ENCODE measurements around the gene PTPRN2. TPM values are rescaled to one million over a fixed set of nuclear protein-coding genes. Genes with fewer than 3 reads are reported as not detected.

The PTPRN2 gene
- total and polyA plus RNA-seq, 9 of the 15 experiments (the other 6 are each of a cell fraction or from before 2014, with no cell fraction given): not detected

GRCh38 chr7:157976406-157976805, 611.2 kb downstream of the PTPRN2 start:
- Histone ChIP-seq H3K27me3 (ENCODE audit: control insufficient read depth in 2 of 2, insufficient read depth in 2 of 2, low read length in 2 of 2) (peaks cover 14 to 75% of the 10 kb centered on the region in 2 experiments; a peak in 4 of 5 replicates), H3K79me2 (ENCODE audit: control insufficient read depth, insufficient read depth, low read length) (no peaks in the 10 kb centered on the region), H3K9me1 (ENCODE audit: control insufficient read depth, insufficient read depth, low read length) (no peaks in the 10 kb centered on the region), H3K4me1 (replicated peaks in 1 of 2; ENCODE audit: control insufficient read depth in 2 of 2, insufficient read depth in 2 of 2, low read length in 2 of 2) (no peaks in the 10 kb centered on the region), H3K4me2 (ENCODE audit: insufficient read depth, low read length) (no peak overlapping the region), H4K20me1 (replicated peaks; ENCODE audit: control insufficient read depth, insufficient read depth, low read length) (0 out of 2 replicates have a peak, but pooled peaks cover 11% of the 10 kb centered on the region), H2AFZ (ENCODE audit: low read depth, low read length) (no peak overlapping the region), H3K9ac (ENCODE audit: insufficient read depth in 1 of 2, low read depth in 2 of 2, low read length in 2 of 2) (no peak overlapping the region), H3K9me3 (replicated peaks; ENCODE audit: control insufficient read depth, insufficient read depth, low read depth, low read length) (no peaks in the 10 kb centered on the region), H3K36me3 (ENCODE audit: control insufficient read depth, insufficient read depth, low read length) (no peaks in the 10 kb centered on the region), H3K27ac (ENCODE audit: extremely low read depth, low read depth, low read length) (no peak overlapping the region), H3K4me3 (no peak overlapping the region)
- CTCF ChIA-PET (ENCODE audit: low intra/inter-chr PET ratio): no interaction called here
- no peak for TF ChIP-seq EGR1 (conservative IDR thresholded peaks at IDR 0.05)
- TF ChIP-seq ZNF583 (CRISPR knock-in tag; IDR thresholded peaks at IDR 0.05): no peak
- TF ChIP-seq IRF2 (CRISPR knock-in tag; IDR thresholded peaks at IDR 0.05): no peak
- no peak for TF ChIP-seq TEAD4 (IDR thresholded peaks at IDR 0.05; ENCODE audit: low read length)
- TF ChIP-seq TEAD4 (CRISPR knock-in tag; IDR thresholded peaks at IDR 0.05; ENCODE audit: borderline replicate concordance): no peak
- TF ChIP-seq SMARCA4 (IDR thresholded peaks at IDR 0.05): no peak
- TF ChIP-seq, protein P1, sequence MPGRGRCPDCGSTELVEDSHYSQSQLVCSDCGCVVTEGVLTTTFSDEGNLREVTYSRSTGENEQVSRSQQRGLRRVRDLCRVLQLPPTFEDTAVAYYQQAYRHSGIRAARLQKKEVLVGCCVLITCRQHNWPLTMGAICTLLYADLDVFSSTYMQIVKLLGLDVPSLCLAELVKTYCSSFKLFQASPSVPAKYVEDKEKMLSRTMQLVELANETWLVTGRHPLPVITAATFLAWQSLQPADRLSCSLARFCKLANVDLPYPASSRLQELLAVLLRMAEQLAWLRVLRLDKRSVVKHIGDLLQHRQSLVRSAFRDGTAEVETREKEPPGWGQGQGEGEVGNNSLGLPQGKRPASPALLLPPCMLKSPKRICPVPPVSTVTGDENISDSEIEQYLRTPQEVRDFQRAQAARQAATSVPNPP (IDR thresholded peaks at IDR 0.05; ENCODE audit: borderline replicate concordance, insufficient read depth, insufficient read length): no peak
- TF ChIP-seq GTF2F1 (IDR thresholded peaks at IDR 0.05; ENCODE audit: low read depth, low read length): no peak
- TF ChIP-seq YBX1 (IDR thresholded peaks at IDR 0.05): no peak
- TF ChIP-seq ZNF668 (CRISPR knock-in tag; IDR thresholded peaks at IDR 0.05): no peak
- no peak for TF ChIP-seq ETV5 (CRISPR knock-in tag; IDR thresholded peaks at IDR 0.05; ENCODE audit: low read depth)
- no peak for TF ChIP-seq NR2F6 (CRISPR knock-in tag; IDR thresholded peaks at IDR 0.05)
- no peak for TF ChIP-seq ZNF395 (CRISPR knock-in tag; IDR thresholded peaks at IDR 0.05)
- no peak for TF ChIP-seq PHB (CRISPR knock-in tag; IDR thresholded peaks at IDR 0.05)
- TF ChIP-seq, protein P2, sequence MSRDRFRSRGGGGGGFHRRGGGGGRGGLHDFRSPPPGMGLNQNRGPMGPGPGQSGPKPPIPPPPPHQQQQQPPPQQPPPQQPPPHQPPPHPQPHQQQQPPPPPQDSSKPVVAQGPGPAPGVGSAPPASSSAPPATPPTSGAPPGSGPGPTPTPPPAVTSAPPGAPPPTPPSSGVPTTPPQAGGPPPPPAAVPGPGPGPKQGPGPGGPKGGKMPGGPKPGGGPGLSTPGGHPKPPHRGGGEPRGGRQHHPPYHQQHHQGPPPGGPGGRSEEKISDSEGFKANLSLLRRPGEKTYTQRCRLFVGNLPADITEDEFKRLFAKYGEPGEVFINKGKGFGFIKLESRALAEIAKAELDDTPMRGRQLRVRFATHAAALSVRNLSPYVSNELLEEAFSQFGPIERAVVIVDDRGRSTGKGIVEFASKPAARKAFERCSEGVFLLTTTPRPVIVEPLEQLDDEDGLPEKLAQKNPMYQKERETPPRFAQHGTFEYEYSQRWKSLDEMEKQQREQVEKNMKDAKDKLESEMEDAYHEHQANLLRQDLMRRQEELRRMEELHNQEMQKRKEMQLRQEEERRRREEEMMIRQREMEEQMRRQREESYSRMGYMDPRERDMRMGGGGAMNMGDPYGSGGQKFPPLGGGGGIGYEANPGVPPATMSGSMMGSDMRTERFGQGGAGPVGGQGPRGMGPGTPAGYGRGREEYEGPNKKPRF (IDR thresholded peaks at IDR 0.05; ENCODE audit: low read depth, low read length): no peak
- TF ChIP-seq TBL1XR1 (IDR thresholded peaks at IDR 0.05; ENCODE audit: low read length in 2 of 2): no peak
- no peak for TF ChIP-seq ZC3H8 (IDR thresholded peaks at IDR 0.05)
- TF ChIP-seq ARHGAP35 (IDR thresholded peaks at IDR 0.05; ENCODE audit: partially characterized antibody): no peak
- FAIRE-seq: no peak
- no peak for DNase-seq (ENCODE audit: extremely low read depth in 1 of 4, low spot score in 3 of 4)
- no TSS peak for BruUV-seq (replicated peaks)
- POLR2A ChIA-PET: no interaction called here
- in situ Hi-C loops (cut with MboI): no loop called here
- no peak for ATAC-seq
- intact Hi-C loops (cut with micrococcal nuclease): no loop called here
- 3% methylated on average over 10 of the region's 10 CpGs for WGBS (ENCODE audit: insufficient coverage, low coverage, missing lambda C conversion rate)
